Heart left ventricle (tissue), 16 donors: ENCODE measurements around the gene DDX43. TPM values are rescaled to one million over a fixed set of nuclear protein-coding genes. Genes with fewer than 3 reads are reported as not detected.

ENCODE experiments used
- ATAC-seq, 4 donors: fragments of 200-7000 bp; cut with Tn5 transposase; one replicate each; pipeline ENCODE4 v1.9.1; 2020 to 2022; ENCODE audit warnings: moderate library complexity in 4 of 4, mild to moderate bottlenecking in 3 of 4, moderate number of reproducible peaks in 1 of 4
- DNase-seq, 5 donors: peaks; one replicate each; pipeline ENCODE4 v3.0.0-alpha.2; 2020
- H3K27ac ChIP-seq, 12 donors: fragments of 200-600 bp; sonication (generic) in 4 of 12; one replicate each; pipeline versions ENCODE4 v1.5.0 to v1.8.0; 2016 to 2022; ENCODE audit warnings: mild to moderate bottlenecking in 2 of 12
- H3K27me3 ChIP-seq, 9 donors: fragments of 200-600 bp; sonication (generic) in 2 of 9; one replicate each; pipeline versions ENCODE4 v1.5.1 to v1.8.0; 2016 to 2022; ENCODE audit warnings: mild to moderate bottlenecking in 3 of 9
- H3K36me3 ChIP-seq, 9 donors: fragments of 200-600 bp; sonication (generic) in 2 of 9; one replicate each; pipeline versions ENCODE4 v1.5.0 to v1.8.0; 2018 to 2022; ENCODE audit warnings: mild to moderate bottlenecking in 2 of 9
- H3K4me1 ChIP-seq, 12 donors: fragments of 200-600 bp; sonication (generic) in 4 of 12; one replicate each; pipeline versions ENCODE4 v1.5.0 to v1.8.0; 2016 to 2022; ENCODE audit warnings: mild to moderate bottlenecking in 3 of 12
- H3K4me3 ChIP-seq, 12 donors: fragments of 200-600 bp; sonication (generic) in 4 of 12; one replicate each; pipeline versions ENCODE4 v1.5.0 to v1.8.0; 2017 to 2022; ENCODE audit warnings: mild to moderate bottlenecking in 9 of 12, moderate library complexity in 4 of 12
- H3K9me3 ChIP-seq, 12 donors: fragments of 200-600 bp; sonication (generic) in 4 of 12; one replicate each; pipeline versions ENCODE4 v1.5.0 to v1.8.0; 2016 to 2022; ENCODE audit warnings: mild to moderate bottlenecking in 1 of 12
- CTCF ChIP-seq, 12 donors: fragments of 200-600 bp; sonication (generic) in 4 of 12; IDR thresholded peaks; one replicate each; pipeline versions ENCODE4 v1.5.0 to v1.8.0; 2018 to 2022; ENCODE audit warnings: antibody characterized with exemption in 12 of 12, mild to moderate bottlenecking in 5 of 12
- POLR2A ChIP-seq, 2 donors: fragments of 450-650 bp; IDR thresholded peaks; one replicate each; pipeline ENCODE4 v1.6.1; 2017; ENCODE audit warnings: antibody characterized with exemption in 2 of 2, mild to moderate bottlenecking in 2 of 2, moderate library complexity in 2 of 2
- WGBS, 4 donors: extraction: QIAGEN DNeasy Blood & Tissue Kit in 2 of 4; methylation state at CpG; one replicate each; pipeline versions ENCODE4 v1.1.5 to v1.1.7; 2013 to 2018; 5-methylcytosine and 5-hydroxymethylcytosine counted together
- intact Hi-C, 10 donors: fragments of 100-400 bp; cut with DNase I; formaldehyde crosslinking; loops; one replicate each; pipeline versions ENCODE4 v1.11.1 to v1.14.2; 2022
- polyA plus RNA-seq, 2 donors: library from polyadenylated mRNA; stranded (reverse); fragments of 200-250 nt; gene quantifications; one replicate each; pipeline ENCODE4 v1.2.3, GENCODE V29; 2013
- total RNA-seq, 9 donors: library from RNA; depleted of rRNA in 2 of 9; stranded (reverse); fragments of >200 nt in 2 of 9; fragmentation: NEBNext Ultra II Directional in 3 of 9; extraction: Animal tissue kit (Norgen Biotek cat#: 25700) in 3 of 9; gene quantifications; one replicate each; pipeline versions ENCODE4 v1.1.0 to v1.2.4, GENCODE V29; 2016 to 2023
- donor health status: ischemic (EF 13 %, LVEDD 7.1; RV severe dilation, severe dysfunction).
- donor health status: healthy with polysubstance abuse.
- donor health status: DM: no; HTN: yes; CAD: no.
- donor health status: DM: no; HTN: no; CAD: no.
- donor health status: ischemic (EF 25% LVEDD 6.9; RV normal size, moderate dysfunction).
- donor health status: ischemic (EF 25% LVEDD 5.7; RV mildly dilated, moderate dysfunction).
- donor health status: healthy.
- donor health status: DM: yes; HTN: yes; CAD: no.
- donor health status: ischemic (EF 35%, LVEDD 5.7; RV mildly dilated, moderate dysfunction).
- donor health status: nonischemic (EF 11% LVEDD 7.7; RV severe dilation, severe dysfunction).
- donor health status: DM: yes; HTN: yes; CAD: no.
- donor health status: PGD.
- donor health status: ischemic (EF 29% LVEDD 5.4; RV normal size, mild dysfunction).
- donor health status: nonischemic (EF 23%, LVEDD 6.1; RV moderate dilation, normal function).

The DDX43 gene
- total and polyA plus RNA-seq, 11 donors: 0.08 to 0.52 (median 0.20) TPM; not detected in 3

- no peak overlapping the region for H3K4me3 ChIP-seq
- peaks cover 0 to 25% (median 11%) of the 10 kb centered on the region in 12 donors for H3K9me3 ChIP-seq
- WGBS, 4 donors: 89 to 92% (median 90%) methylated on average over 14 of the region's 14 CpGs
- ATAC-seq (no peak), DNase-seq (no peak)
- H3K4me1 ChIP-seq: no peaks in the 10 kb centered on the region
- H3K36me3 ChIP-seq: no peaks in the 10 kb centered on the region
- intact Hi-C loops: no loop called here
- peaks cover 0 to 6% (median 0%) of the 10 kb centered on the region in 9 donors for H3K27me3 ChIP-seq
- H3K27ac ChIP-seq: no peak overlapping the region
- TF ChIP-seq CTCF (IDR thresholded peaks at IDR 0.05): no peak
- no peak for TF ChIP-seq POLR2A (IDR thresholded peaks at IDR 0.05)
Observed at GRCh38 chr6:73369157-73369556, 25.5 kb upstream of the DDX43 start.

GRCh38 chr6:73369563-73369962 lies 25.1 kb upstream of the DDX43 start, which contains the start of gene OOEP:
Gene OOEP, minus strand, starts transcription at chr6:73369897. Its CDS starts 105 bp downstream, at chr6:73369792.
- H3K27ac ChIP-seq: no peak within 1 kb of the TSS
- intact Hi-C loops: no loop called here
- no peaks in the 10 kb centered on the region for H3K36me3 ChIP-seq
- ATAC-seq (peak in 1 of 4 donors; percentile 18), DNase-seq (no peak)
- 95 to 97% (median 96%) methylated on average over 36 of the region's 36 CpGs for WGBS, 4 donors
- H3K9me3 ChIP-seq: peaks cover 0 to 25% (median 11%) of the 10 kb centered on the region in 12 donors
- H3K4me3 ChIP-seq: no peak within 1 kb of the TSS
- H3K4me1 ChIP-seq: no peaks in the 10 kb centered on the region
- H3K27me3 ChIP-seq: peaks cover 0 to 6% (median 0%) of the 10 kb centered on the region in 9 donors
- TF ChIP-seq POLR2A (IDR thresholded peaks at IDR 0.05) (no peak), CTCF (IDR thresholded peaks at IDR 0.05) (no peak)

DNA sequence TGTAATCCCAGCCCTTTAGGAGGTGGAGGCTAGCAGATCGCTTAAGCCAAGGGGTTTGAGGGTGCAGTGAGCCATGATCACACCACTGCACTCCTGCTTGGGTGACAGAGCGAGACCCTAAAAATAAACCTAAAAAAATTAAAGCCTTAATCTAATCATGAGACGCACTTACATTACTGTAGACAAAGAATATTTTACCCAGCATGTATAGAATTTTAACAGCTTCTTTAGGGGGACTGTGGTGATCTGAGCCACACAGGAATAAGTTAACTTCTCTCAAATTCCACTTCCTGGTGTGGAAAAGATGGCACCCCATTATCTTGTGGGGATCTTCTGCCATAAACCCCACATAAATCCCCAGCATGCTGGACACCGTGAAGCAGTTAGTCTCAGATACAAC lies 22.6 kb upstream of the DDX43 start:
- H3K9me3 ChIP-seq: peaks cover 0 to 25% (median 11%) of the 10 kb centered on the region in 12 donors
- no peak for TF ChIP-seq POLR2A (IDR thresholded peaks at IDR 0.05)
- TF ChIP-seq CTCF (IDR thresholded peaks at IDR 0.05): no peak
- WGBS, 4 donors: 93 to 97% (median 94%) methylated on average over 4 of the region's 4 CpGs
- H3K4me1 ChIP-seq: no peaks in the 10 kb centered on the region
- intact Hi-C loops: no loop called here
- H3K27ac ChIP-seq: no peak overlapping the region
- H3K4me3 ChIP-seq: no peak overlapping the region
- ATAC-seq (no peak), DNase-seq (no peak)
- no peaks in the 10 kb centered on the region for H3K27me3 ChIP-seq
- no peaks in the 10 kb centered on the region for H3K36me3 ChIP-seq

- no peaks in the 10 kb centered on the region for H3K36me3 ChIP-seq
- H3K27me3 ChIP-seq: no peaks in the 10 kb centered on the region
- no peak overlapping the region for H3K4me3 ChIP-seq
- TF ChIP-seq CTCF (IDR thresholded peaks at IDR 0.05) (no peak), POLR2A (IDR thresholded peaks at IDR 0.05) (no peak)
- DNase-seq (no peak), ATAC-seq (no peak)
- H3K4me1 ChIP-seq: no peaks in the 10 kb centered on the region
- H3K27ac ChIP-seq: no peak overlapping the region
- WGBS, 4 donors: 74 to 82% (median 79%) methylated on average over 10 of the region's 10 CpGs
- H3K9me3 ChIP-seq: peaks cover 0 to 25% (median 11%) of the 10 kb centered on the region in 12 donors
- intact Hi-C loops: no loop called here
Observed at GRCh38 chr6:73372516-73372915, 22.1 kb upstream of the DDX43 start.
